ENCODE data around the gene CORIN. TPM values are rescaled to one million over a fixed set of nuclear protein-coding genes. Genes with fewer than 3 reads are reported as not detected.

Gene CORIN
- total and polyA plus RNA-seq, 2 of the 4 experiments (the other 2 are of a cell fraction) = 20.3 to 24.7 TPM

DNA sequence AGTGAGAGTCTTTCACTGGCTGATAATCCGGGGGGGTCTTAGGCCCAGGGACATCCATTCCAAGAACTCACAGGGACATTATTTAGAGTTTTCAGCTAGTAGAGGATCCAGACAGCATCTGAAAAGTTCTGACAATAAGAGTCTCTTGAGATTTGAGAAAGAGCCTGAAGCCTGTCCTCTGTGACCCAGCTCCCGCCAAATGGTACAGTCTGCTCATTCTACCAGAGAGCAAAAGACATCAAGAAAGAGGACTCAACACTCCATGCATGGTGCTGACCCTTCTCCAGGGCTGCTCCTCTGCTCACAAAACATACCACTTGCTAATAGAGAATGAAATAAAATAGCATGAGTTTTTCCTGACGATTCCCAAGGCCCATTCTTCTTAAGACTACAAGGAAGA, 190.8 kb downstream of the CORIN start:
- in situ Hi-C loops (cut with MboI; ENCODE audit: low sequenced_read_pairs) (no loop called here), intact Hi-C loops (cut with micrococcal nuclease) (no loop called here), dilution Hi-C loops (cut with HindIII; ENCODE audit: low sequenced_read_pairs, unreplicated experiment) (no loop called here)
- DNase-seq (no peak), ATAC-seq (ENCODE audit: low read depth) (no peak)
- Histone ChIP-seq H2AK9ac (replicated peaks; ENCODE audit: low read depth, low read length, poor library complexity) (no peak overlapping the region), H2BK20ac (ENCODE audit: low read depth, low read length) (no peak overlapping the region), H2AK5ac (ENCODE audit: low read depth, low read length) (no peak overlapping the region), H3K9me3 (ENCODE audit: control insufficient read depth, insufficient read depth, low read length) (no peaks in the 10 kb centered on the region), H3K4ac (ENCODE audit: low read depth, low read length) (no peak overlapping the region), H3K18ac (ENCODE audit: low read depth, low read length) (no peak overlapping the region), H3K14ac (replicated peaks; ENCODE audit: low read depth, low read length) (no peak overlapping the region), H2BK5ac (ENCODE audit: low read depth, low read length, poor library complexity, severe bottlenecking) (no peak overlapping the region), H4K8ac (ENCODE audit: low read depth in 2 of 2, low read length in 2 of 2) (no peak overlapping the region), H3K56ac (ENCODE audit: extremely low read depth, insufficient read depth, low read length) (no peak overlapping the region), H3K4me1 (ENCODE audit: control insufficient read depth, insufficient read depth, low read length) (peaks cover 2% of the 10 kb centered on the region; the same call in 1 of the 2 replicates), H3K79me1 (ENCODE audit: low read depth in 1 of 2, low read length in 2 of 2) (no peaks in the 10 kb centered on the region), H3K4me3 (ENCODE audit: insufficient read depth, low read depth, low read length) (no peak overlapping the region), H3K27me3 (ENCODE audit: control insufficient read depth, insufficient read depth, low read length) (peaks cover 10% of the 10 kb centered on the region), H4K20me1 (ENCODE audit: insufficient read depth, low read length) (no peaks in the 10 kb centered on the region), H3K4me2 (ENCODE audit: low read depth, low read length) (no peak overlapping the region), H3K9ac (ENCODE audit: low read depth, low read length) (no peak overlapping the region), H4K91ac (ENCODE audit: insufficient read depth, low read depth, low read length) (no peak overlapping the region), H3K36me3 (ENCODE audit: control insufficient read depth, insufficient read depth, low read length) (no peaks in the 10 kb centered on the region), H2BK120ac (ENCODE audit: low read depth, low read length) (no peak overlapping the region), H3K9me1 (ENCODE audit: insufficient read depth, low read length) (no peaks in the 10 kb centered on the region), H3K23ac (ENCODE audit: low read depth, low read length) (no peak overlapping the region), H4K5ac (ENCODE audit: low read depth, low read length) (no peak overlapping the region), H2BK15ac (ENCODE audit: low read depth, low read length) (no peak overlapping the region), H3K27ac (ENCODE audit: insufficient read depth, low read length) (no peak overlapping the region), H2AFZ (replicated peaks; ENCODE audit: low read length, poor library complexity) (no peak overlapping the region)
- ChIA-PET CTCF (no interaction called here), POLR2A (ENCODE audit: unreplicated experiment) (no interaction called here)
- no CpG with 5 or more reads among the region's 3 CpGs for WGBS, 2 experiments (ENCODE audit: extremely low coverage in 2 of 2, insufficient read length in 1 of 2)
- no TSS peak for BruUV-seq (replicated peaks)
- TF ChIP-seq POLR2A (IDR thresholded peaks at IDR 0.05; ENCODE audit: low read depth, low read length) (no peak), RAD21 (IDR thresholded peaks at IDR 0.05; ENCODE audit: low read length) (no peak), BHLHE40 (IDR thresholded peaks at IDR 0.05; ENCODE audit: low read depth, low read length) (no peak), MXI1 (IDR thresholded peaks at IDR 0.05; ENCODE audit: borderline replicate concordance, low read depth, low read length) (no peak), MAZ (IDR thresholded peaks at IDR 0.05; ENCODE audit: borderline replicate concordance, low read depth, low read length) (no peak), RFX5 (IDR thresholded peaks at IDR 0.05; ENCODE audit: low read depth, low read length) (no peak), USF2 (IDR thresholded peaks at IDR 0.05; ENCODE audit: low read depth, low read length) (no peak), FOS (IDR thresholded peaks at IDR 0.05; ENCODE audit: low read depth, low read length) (no peak), CEBPB (IDR thresholded peaks at IDR 0.05; ENCODE audit: low read depth, low read length) (no peak), SMC3 (IDR thresholded peaks at IDR 0.05; ENCODE audit: low read depth, low read length) (no peak), RCOR1 (IDR thresholded peaks at IDR 0.05; ENCODE audit: insufficient replicate concordance, low read length) (no peak), NFE2L2 (IDR thresholded peaks at IDR 0.05; ENCODE audit: low read depth, low read length) (no peak), MAFK (IDR thresholded peaks at IDR 0.05; ENCODE audit: low read depth, low read length) (no peak), CHD1 (IDR thresholded peaks at IDR 0.05; ENCODE audit: low read depth, low read length) (no peak)
- TF ChIP-seq, protein P1, sequence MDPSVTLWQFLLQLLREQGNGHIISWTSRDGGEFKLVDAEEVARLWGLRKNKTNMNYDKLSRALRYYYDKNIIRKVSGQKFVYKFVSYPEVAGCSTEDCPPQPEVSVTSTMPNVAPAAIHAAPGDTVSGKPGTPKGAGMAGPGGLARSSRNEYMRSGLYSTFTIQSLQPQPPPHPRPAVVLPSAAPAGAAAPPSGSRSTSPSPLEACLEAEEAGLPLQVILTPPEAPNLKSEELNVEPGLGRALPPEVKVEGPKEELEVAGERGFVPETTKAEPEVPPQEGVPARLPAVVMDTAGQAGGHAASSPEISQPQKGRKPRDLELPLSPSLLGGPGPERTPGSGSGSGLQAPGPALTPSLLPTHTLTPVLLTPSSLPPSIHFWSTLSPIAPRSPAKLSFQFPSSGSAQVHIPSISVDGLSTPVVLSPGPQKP (IDR thresholded peaks at IDR 0.05; ENCODE audit: borderline replicate concordance, low read depth, low read length) = no peak
- TF ChIP-seq, protein P2, sequence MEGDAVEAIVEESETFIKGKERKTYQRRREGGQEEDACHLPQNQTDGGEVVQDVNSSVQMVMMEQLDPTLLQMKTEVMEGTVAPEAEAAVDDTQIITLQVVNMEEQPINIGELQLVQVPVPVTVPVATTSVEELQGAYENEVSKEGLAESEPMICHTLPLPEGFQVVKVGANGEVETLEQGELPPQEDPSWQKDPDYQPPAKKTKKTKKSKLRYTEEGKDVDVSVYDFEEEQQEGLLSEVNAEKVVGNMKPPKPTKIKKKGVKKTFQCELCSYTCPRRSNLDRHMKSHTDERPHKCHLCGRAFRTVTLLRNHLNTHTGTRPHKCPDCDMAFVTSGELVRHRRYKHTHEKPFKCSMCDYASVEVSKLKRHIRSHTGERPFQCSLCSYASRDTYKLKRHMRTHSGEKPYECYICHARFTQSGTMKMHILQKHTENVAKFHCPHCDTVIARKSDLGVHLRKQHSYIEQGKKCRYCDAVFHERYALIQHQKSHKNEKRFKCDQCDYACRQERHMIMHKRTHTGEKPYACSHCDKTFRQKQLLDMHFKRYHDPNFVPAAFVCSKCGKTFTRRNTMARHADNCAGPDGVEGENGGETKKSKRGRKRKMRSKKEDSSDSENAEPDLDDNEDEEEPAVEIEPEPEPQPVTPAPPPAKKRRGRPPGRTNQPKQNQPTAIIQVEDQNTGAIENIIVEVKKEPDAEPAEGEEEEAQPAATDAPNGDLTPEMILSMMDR (conservative IDR thresholded peaks at IDR 0.05; ENCODE audit: low read depth, low read length) = no peak
